HepG2 (cell line): ENCODE measurements around the gene JADE3. TPM values are rescaled to one million over a fixed set of nuclear protein-coding genes. Genes with fewer than 3 reads are reported as not detected.

ENCODE experiments used
- ATAC-seq: fragments of 200-7000 bp; cut with Tn5 transposase; 3 replicates; pipeline ENCODE4 v1.9.1; 2020; ENCODE audit warnings: mild to moderate bottlenecking, moderate library complexity
- BruUV-seq: library from RNA; stranded (reverse); fragments of 400-500 nt; replicated peaks from 2 replicates; lab custom pipeline; 2021; lab: Mats Ljungman, UMichigan
- CTCF ChIA-PET: fragments of 300-600 bp; formaldehyde crosslinking; extraction: SDS; loops from one replicate; lab custom pipeline; 2021; ENCODE audit warnings: low total read pairs, inconsistent platforms, low intra/inter-chr PET ratio; lab: Yijun Ruan, JAX
- POLR2A ChIA-PET: fragments of 350-600 bp; sonication (Branson Sonifier 250); formaldehyde crosslinking; loops from one replicate; lab custom pipeline; 2020; ENCODE audit warnings: antibody characterized with exemption, inconsistent platforms; lab: Yijun Ruan, JAX
- DNase-seq: peaks from one replicate; pipeline ENCODE4 v3.0.0-alpha.2; 2015; ENCODE audit warnings: low spot score
- FAIRE-seq: peaks from 3 replicates; lab custom pipeline; 2011; peaks lifted over from hg19 to GRCh38; lab: Jason Lieb, UNC
- H2AFZ ChIP-seq: one replicate; pipeline ENCODE4 v1.6.1; 2011; ENCODE audit warnings: low read length, inconsistent platforms
- H3K27ac ChIP-seq: fragments of 300-600 bp; 3 replicates; pipeline ENCODE4 v1.8.0; 2011; ENCODE audit warnings: mixed run types, mild to moderate bottlenecking, mixed read lengths, low read length, inconsistent platforms; ENCODE audit not compliant: insufficient read depth; ENCODE audit errors: extremely low read length
- H3K27me3 ChIP-seq, 2 experiments: fragments of 200-600 bp in 1 of 2; 2 replicates in 1 of 2; 3 replicates in 1 of 2; pipeline versions ENCODE4 v1.6.0 to v1.8.0; 2011; ENCODE audit warnings: low read length in 2 of 2, mild to moderate bottlenecking in 2 of 2, moderate library complexity in 2 of 2, inconsistent platforms in 1 of 2; ENCODE audit not compliant: insufficient read depth in 2 of 2, control insufficient read depth in 1 of 2
- H3K36me3 ChIP-seq, 2 experiments: fragments of 200-600 bp in 1 of 2; replicated peaks in 1 of 2; 2 replicates in 1 of 2; 3 replicates in 1 of 2; pipeline versions ENCODE4 v1.5.1 to v1.8.0; 2011; ENCODE audit warnings: low read length in 2 of 2, inconsistent platforms in 1 of 2; ENCODE audit not compliant: insufficient read depth in 2 of 2, control insufficient read depth in 1 of 2
- H3K4me1 ChIP-seq: 2 replicates; pipeline ENCODE4 v1.5.1; 2012; ENCODE audit warnings: low read length, inconsistent platforms; ENCODE audit not compliant: insufficient read depth
- H3K4me2 ChIP-seq: 2 replicates; pipeline ENCODE4 v1.6.0; 2011; ENCODE audit warnings: low read depth, low read length, inconsistent platforms
- H3K4me3 ChIP-seq, 3 experiments: fragments of 200-600 bp in 1 of 3; sonication (generic), shearing (Covaris generic) in 1 of 3; replicated peaks in 1 of 3; 2 replicates each; pipeline ENCODE4 v1.5.1; 2011 to 2016; ENCODE audit warnings: low read length in 3 of 3, inconsistent platforms in 2 of 3, low read depth in 2 of 3, mild to moderate bottlenecking in 2 of 3, control low read depth in 1 of 3, mixed read lengths in 1 of 3; ENCODE audit not compliant: insufficient read depth in 1 of 3
- H3K79me2 ChIP-seq: one replicate; pipeline ENCODE4 v1.6.1; 2011; ENCODE audit warnings: low read length, inconsistent platforms; ENCODE audit not compliant: insufficient read depth
- H3K9ac ChIP-seq: 2 replicates; pipeline ENCODE4 v1.6.0; 2011; ENCODE audit warnings: mild to moderate bottlenecking, low read depth, low read length, inconsistent platforms; ENCODE audit not compliant: insufficient read depth
- H3K9me3 ChIP-seq: 2 replicates; pipeline ENCODE4 v1.5.1; 2012; ENCODE audit warnings: mild to moderate bottlenecking, low read length
- H4K20me1 ChIP-seq: 2 replicates; pipeline ENCODE4 v1.6.0; 2011; ENCODE audit warnings: inconsistent platforms, mild to moderate bottlenecking, low read length, moderate library complexity; ENCODE audit not compliant: insufficient read depth
- MTA3 ChIP-seq: sonication (generic); formaldehyde crosslinking; IDR thresholded peaks from 2 replicates; pipeline ENCODE4 v1.4.0; 2020; ENCODE audit warnings: missing genetic modification reagents
- RBM39 ChIP-seq: fragments of 200-400 bp; formaldehyde crosslinking; IDR thresholded peaks from one replicate; pipeline ENCODE4 v1.6.1; 2018; ENCODE audit warnings: antibody characterized with exemption, mild to moderate bottlenecking, low read depth, low read length; ENCODE audit not compliant: poor library complexity, severe bottlenecking
- SRSF1 ChIP-seq: fragments of 200-400 bp; formaldehyde crosslinking; optimal IDR thresholded peaks from 2 replicates; pipeline ENCODE3; 2017; ENCODE audit warnings: mild to moderate bottlenecking, low read depth, low read length, moderate library complexity
- TRIM24 ChIP-seq: sonication (generic); formaldehyde crosslinking; IDR thresholded peaks from 2 replicates; pipeline ENCODE4 v1.8.0; 2022; ENCODE audit warnings: mild to moderate bottlenecking, missing genetic modification reagents
- ZNF713 ChIP-seq: sonication (generic); formaldehyde crosslinking; IDR thresholded peaks from 2 replicates; pipeline ENCODE4 v1.4.0; 2020; ENCODE audit warnings: mild to moderate bottlenecking, missing genetic modification reagents
- WGBS: methylation state at CpG from one replicate; pipeline ENCODE4 v1.1.6; 2017; ENCODE audit warnings: low lambda C conversion rate; 5-methylcytosine and 5-hydroxymethylcytosine counted together
- in situ Hi-C: cut with HindIII; loops from 2 replicates; pipeline ENCODE4 v1.10.0; 2017; ENCODE audit warnings: low pct_unique_long_range_greater_than_20kb; ENCODE audit not compliant: extremely low pct_ligation_motif_present
- intact Hi-C: fragments of 100-400 bp; cut with micrococcal nuclease; formaldehyde crosslinking; loops from one replicate; pipeline ENCODE4 v1.10.0; 2022; ENCODE audit not compliant: unreplicated experiment
- polyA plus RNA-seq, 8 experiments: library from polyadenylated mRNA; depleted of rRNA in 3 of 8; stranded (reverse) in 7 of 8; unstranded in 1 of 8; fragments of >200 nt; fragmentation: Illumina TruSeq in 4 of 8; extraction: Trizol in 4 of 8; gene quantifications; 2 replicates each; pipeline versions ENCODE4 v1.2.1 to v1.2.3, GENCODE V29; 2011 to 2016; ENCODE audit warnings: low read depth in 4 of 8, missing spikeins in 1 of 8, mixed read lengths in 1 of 8; ENCODE audit not compliant: insufficient read depth in 1 of 8
- total RNA-seq, 5 experiments: library from RNA; depleted of rRNA; stranded (reverse); fragments of >200 nt; fragmentation: Illumina TruSeq; extraction: Trizol; gene quantifications; 2 replicates each; pipeline ENCODE4 v1.2.3, GENCODE V29; 2016; ENCODE audit warnings: low read depth in 1 of 5
- TF ChIP-seq, protein P1 (sequence below): sonication (generic); formaldehyde crosslinking; IDR thresholded peaks from 2 replicates; pipeline ENCODE4 v1.4.0; 2020; ENCODE audit warnings: missing genetic modification reagents, mild to moderate bottlenecking, borderline replicate concordance
- TF ChIP-seq, protein P2 (sequence below): sonication (generic); formaldehyde crosslinking; conservative IDR thresholded peaks from 2 replicates; pipeline ENCODE4 v1.4.0; 2020; ENCODE audit warnings: missing genetic modification reagents

Gene JADE3
- total and polyA plus RNA-seq, 2 of the 13 experiments (the other 11 are each of a cell fraction or from before 2014, with no cell fraction given): 7.7 to 7.8 TPM

DNA sequence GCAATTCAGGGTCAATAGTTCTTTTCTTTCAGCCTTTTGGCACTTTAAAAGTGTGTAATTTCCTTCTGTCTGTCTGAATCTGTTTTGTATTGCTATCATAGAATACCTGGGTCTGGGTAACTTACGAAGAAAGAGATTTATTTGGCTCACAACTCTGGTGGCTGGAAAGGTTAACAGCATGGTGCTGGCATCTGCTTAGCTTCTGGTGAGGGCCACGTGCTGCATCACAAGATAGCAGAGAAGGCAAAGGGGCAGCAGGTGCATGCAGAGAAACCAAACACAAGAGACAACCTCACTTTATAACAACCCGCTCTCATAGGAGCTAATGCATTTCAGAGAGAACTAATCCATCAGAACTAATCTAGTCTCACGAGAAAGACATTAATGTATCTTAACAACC, 184.8 kb downstream of the JADE3 start:
- Histone ChIP-seq H2AFZ (no peak overlapping the region), H3K4me3 (no peak overlapping the region), H3K9me3 (no peaks in the 10 kb centered on the region), H3K4me1 (peaks cover 8% of the 10 kb centered on the region), H4K20me1 (no peaks in the 10 kb centered on the region), H3K27ac (no peak overlapping the region)
- WGBS: 100% methylated on average over 4 of the region's 4 CpGs
- DNase-seq: no peak
- CTCF ChIA-PET: no interaction called here
- no TSS peak for BruUV-seq
- TF ChIP-seq, protein P1, sequence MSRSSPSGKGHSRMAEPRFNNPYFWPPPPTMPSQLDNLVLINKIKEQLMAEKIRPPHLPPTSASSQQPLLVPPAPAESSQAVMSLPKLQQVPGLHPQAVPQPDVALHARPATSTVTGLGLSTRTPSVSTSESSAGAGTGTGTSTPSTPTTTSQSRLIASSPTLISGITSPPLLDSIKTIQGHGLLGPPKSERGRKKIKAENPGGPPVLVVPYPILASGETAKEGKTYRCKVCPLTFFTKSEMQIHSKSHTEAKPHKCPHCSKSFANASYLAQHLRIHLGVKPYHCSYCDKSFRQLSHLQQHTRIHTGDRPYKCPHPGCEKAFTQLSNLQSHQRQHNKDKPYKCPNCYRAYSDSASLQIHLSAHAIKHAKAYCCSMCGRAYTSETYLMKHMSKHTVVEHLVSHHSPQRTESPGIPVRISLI (CRISPR knock-in tag): no peak
- TF ChIP-seq MTA3 (CRISPR knock-in tag) (no peak), RBM39 (no peak), TRIM24 (no peak), SRSF1 (no peak), ZNF713 (CRISPR knock-in tag) (no peak)
- TF ChIP-seq, protein P2, sequence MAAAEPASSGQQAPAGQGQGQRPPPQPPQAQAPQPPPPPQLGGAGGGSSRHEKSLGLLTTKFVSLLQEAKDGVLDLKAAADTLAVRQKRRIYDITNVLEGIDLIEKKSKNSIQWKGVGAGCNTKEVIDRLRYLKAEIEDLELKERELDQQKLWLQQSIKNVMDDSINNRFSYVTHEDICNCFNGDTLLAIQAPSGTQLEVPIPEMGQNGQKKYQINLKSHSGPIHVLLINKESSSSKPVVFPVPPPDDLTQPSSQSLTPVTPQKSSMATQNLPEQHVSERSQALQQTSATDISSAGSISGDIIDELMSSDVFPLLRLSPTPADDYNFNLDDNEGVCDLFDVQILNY (CRISPR knock-in tag): no peak
- TF ChIP-seq, all 625 proteins: peak for 0
- FAIRE-seq (no peak), ATAC-seq (no peak)
- POLR2A ChIA-PET: no interaction called here
- Histone ChIP-seq H3K79me2 (no peaks in the 10 kb centered on the region), H3K4me2 (no peak overlapping the region), H3K9ac (no peak overlapping the region), H3K36me3 (peaks cover 2 to 21% of the 10 kb centered on the region in 2 experiments; a peak in 3 of 5 replicates), H3K27me3 (no peaks in the 10 kb centered on the region)
- intact Hi-C loops: no loop called here
- in situ Hi-C loops: no loop called here
